SHP77 treated with DMSO at 0.1 percent for 48 hours (cell line): ENCODE data around the gene ZNF365.
"Not testable (repeated sequence)": the region's sequence is repeated elsewhere in the genome, so short reads cannot be mapped to it uniquely, and the experiment has no call there.

Source experiments
- DNase-seq: peaks from one replicate; lab custom pipeline; 2025; lab: John Stamatoyannopoulos, UW

The ZNF365 gene, protein sequence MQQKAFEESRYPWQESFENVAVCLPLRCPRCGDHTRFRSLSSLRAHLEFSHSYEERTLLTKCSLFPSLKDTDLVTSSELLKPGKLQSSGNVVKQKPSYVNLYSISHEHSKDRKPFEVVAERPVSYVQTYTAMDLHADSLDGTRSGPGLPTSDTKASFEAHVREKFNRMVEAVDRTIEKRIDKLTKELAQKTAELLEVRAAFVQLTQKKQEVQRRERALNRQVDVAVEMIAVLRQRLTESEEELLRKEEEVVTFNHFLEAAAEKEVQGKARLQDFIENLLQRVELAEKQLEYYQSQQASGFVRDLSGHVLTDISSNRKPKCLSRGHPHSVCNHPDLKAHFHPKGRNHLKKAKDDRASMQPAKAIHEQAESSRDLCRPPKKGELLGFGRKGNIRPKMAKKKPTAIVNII

DNA sequence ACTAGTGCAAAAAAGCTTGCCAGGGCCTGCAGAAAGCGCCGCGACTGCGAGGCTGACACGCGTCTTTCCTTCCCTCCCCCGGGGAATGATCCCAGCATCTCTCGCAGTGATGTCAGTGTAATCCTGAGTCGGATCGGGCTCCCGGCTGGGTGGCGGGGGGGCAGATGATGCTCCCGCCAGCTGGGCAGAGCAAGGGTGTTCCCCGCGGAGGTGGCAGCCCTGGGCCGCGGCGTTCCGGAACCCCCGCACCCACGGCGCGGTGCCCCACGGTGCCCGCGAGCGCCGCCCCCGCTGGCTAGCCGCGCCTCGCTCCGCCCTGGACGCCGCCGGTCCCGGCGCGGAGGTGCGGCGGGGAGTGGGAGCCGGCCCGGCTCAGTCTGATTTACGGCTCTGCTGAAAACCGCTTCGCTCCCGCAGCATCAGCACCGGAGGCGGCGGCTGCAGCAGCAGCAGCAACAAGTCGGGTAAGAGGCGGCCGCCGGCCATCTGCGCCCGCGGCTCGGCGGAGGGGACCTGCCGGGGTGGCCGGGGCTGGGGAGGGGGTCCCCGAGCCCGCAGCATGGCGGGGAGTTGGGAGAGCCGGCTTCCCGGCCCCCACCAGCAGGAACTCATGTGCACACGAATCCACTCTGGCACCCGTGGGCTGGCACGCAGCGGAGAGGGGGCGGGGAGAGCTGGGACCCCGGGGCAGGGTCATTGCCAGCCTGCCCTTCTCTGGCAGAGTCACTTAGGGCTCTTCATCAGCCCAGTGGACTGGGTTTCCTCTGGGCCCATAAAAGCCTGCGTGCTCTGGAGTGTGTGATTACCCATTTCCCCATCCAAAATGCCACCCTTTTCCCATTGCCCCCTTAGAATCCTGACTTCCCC is at the start of gene ZNF365:
TSS of gene ZNF365 (plus strand) at position 375 of the 867 bp plus-strand sequence. CDS start 1,825 bp downstream, outside the sequence.
- no peak for DNase-seq

DNA sequence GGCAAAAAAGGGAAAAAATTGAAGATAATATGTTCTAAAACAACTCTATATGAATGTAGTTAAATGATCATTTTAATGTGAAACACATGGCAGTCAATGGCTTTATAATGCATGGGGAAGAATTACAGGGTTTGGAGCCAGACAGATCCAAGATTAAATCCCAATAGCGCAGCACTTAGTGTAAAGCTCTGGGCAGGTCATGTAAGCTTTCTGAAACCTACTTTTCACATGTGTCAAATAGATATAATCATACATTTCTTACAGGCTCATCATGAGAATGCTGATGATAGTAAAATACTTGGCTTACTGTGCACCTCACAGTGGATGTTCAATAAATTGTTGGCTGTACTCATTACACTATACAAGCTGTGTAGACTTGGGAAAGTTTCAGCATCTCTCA is 48.0 kb upstream of the ZNF365 start:
- no peak for DNase-seq

DNA sequence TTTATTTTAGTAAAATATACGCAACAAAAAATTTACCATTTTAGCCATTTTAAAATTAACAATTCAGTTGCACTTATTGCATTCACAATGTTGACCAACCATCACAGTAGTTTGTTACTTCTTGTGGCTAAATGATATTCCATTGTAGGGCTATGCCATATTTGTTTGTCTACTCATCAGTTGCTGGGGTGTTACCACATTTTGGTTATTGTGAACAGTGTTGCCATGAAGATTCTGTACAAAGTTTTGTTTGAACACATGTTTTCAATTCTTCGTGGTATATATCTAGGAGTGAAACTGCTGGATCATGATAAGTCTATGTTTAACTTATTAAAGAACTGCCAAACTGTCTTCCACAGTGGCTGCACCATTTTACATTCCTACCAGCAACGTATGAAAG is 46.3 kb upstream of the ZNF365 start:
- no peak for DNase-seq

DNA sequence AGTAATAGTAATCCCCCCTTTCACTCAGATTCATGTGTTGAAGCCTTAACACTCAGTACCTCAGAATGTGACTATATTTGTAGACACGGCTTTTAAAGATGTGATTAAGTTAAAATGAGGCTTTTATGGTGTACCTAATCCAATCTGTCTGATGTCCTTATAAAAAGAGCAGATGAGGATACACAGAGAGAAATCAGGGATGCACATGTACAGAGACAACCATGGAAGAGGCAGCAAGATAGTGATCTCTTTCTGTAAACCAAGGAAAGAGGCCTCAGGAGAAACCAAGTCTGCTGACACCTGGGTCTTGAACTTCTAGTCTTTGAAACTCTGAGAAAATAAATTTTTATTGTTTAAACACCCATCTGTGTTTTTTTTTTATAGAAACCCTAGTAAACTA is 44.0 kb upstream of the ZNF365 start:
- DNase-seq = no peak

DNA sequence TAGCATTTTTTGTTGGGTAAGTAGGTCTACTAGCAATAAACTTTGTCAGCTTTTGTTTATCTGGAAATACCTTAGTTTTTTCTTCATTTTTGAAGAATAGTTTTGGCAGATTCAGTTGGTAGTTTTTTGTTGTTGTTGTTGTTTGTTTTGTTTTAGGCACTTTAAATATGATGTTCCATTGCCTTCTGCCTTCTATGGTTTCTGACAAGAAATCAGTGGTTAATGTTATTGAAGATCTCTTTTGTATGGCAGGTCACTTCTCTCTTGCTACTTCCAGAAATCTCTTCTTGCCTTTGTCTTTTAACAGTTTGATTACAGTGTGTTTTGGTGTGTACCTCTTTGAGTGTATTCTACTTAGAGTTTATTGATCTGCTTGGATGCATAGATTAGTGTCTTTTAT is 41.8 kb upstream of the ZNF365 start:
- DNase-seq = no peak

DNA sequence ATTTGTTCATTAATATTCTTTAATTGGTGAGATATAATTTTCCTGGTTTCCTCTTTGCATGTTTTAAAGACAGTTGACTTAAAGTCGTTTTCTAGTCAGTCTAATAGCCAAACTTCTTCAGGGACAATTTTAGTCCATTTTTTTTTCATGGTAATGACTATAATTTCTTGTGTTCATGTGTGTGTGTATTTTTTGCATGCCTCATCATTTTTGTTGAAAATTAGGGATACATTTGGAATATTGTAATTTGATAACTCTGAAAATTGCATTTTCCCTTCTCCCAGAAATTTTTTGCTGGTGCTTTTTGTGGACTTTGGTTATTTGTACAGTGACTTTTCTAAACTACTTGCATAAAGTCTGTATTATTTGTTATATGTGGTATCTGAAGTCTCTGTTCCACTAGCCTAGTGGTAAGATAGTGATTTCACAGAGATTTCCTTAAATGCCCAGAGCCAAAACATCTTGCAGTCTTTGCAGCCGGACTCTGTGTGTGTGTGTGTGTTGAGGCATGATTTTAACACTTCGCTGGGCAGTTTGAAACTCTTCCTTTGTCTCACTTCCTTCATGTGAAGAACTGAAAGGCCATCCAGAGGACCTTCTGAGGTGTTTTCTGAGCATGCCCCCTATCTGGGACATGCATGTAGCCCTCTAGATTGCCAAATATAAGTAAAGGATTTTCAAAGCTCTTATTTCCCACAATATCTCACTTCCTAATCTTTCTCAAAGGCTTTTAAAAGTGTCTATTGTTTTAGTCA is 40.9 kb upstream of the ZNF365 start:
- no peak for DNase-seq

DNA sequence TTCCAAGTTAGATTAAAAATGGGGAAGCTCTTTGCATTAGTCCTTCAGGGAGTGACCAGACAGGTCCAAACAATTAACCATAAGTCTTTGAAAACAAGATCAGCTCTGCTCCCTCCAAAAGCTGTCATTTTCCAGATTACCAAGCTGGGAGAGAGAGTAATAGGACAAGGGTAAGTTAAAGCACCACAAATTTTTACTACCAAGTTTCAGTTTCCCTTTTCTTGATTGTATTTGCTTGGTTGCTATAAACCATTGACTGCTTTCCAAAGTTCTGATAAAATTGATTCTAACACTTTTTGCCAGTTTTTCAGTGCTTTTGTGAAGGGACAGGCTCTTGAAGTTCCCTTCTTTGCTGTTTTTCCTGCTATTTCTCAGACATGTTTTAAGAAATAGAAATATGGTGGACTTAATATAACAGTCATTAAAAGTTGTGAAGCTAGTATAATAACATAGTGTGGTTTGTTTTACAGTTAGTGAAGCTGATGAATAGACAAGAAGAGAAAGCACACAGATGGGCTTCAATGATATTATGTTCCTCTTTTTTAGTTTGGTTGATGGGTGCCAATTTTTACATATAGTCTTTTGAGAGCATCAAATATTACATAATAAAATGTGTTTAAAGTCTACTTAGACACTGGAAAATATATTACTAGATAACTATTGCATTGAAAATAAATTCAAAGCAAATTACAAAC is 40.0 kb upstream of the ZNF365 start:
- no peak for DNase-seq

DNA sequence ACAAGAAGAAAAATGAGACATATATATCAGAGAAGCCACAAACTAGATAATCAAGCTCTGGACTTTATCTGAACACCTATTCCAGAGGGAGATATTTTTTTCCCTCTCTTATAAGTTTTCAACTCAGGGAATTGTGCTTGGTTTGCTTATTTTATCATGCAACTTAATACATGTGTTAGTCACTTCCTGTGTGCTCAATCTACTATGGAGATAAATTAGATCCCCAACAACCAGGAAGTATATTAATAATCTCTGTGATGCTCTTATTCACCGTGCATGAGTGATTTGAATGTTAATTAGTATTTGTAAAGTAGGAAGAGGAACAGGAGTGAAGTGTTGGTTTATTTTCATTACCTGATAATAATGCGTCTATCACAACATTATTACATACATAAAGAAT is 38.8 kb upstream of the ZNF365 start:
- DNase-seq = no peak

DNA sequence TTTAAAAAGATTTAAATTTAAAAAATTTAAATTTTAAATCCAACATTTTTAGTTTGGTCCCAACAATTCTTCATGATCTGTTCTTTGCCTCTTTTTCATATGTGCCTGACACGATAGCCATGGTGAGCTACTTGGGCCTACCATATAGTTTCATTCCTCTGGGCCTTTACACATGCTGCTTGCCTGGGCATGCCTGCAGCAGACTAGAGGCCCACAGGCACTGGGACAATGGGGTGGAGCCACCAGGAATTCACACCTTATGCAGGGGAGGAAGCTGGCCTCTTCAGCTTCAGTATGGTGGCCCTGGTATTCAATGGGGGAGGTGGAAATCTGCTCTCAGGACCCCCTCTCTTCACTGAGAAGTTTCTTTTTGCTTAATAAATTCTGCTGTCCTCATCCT is 37.8 kb upstream of the ZNF365 start:
- no peak for DNase-seq

DNA sequence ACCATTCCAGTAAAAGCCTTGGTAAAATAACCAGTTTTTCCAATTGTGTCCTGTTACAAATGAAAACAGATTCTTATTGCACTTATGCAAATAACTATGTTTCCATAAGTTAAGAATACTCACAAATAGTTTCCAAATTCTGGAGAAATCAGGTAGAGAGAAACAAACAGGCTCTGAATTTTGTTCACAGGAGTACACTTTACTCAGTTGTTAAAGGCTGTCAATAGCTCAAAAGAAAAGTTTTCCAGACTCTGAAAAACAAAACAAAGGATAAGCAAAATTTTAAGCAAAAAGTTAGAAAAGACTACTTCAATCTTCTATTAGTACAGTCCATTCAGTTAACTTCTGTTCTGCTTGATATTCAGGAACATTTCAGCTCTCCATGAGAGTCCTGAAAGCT is 32.8 kb upstream of the ZNF365 start:
- DNase-seq = no peak

DNA sequence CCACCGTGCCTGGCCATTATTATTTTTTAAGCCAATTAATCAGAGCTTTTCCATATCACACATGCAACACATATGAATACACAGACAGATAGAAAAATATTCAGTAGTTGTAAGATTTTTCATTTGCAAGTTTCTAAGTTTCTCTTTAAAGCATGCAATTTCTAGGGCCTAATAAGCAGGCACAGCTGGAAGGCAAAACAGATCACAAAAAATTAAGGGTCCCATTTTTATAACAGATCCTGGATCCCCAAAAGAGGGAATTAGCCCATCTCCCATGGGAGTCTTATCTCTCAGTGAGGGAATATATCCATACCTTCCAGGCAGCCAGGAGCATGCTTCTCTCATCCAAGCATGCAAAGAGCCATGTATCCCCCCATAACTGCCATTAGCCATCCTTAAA is 31.2 kb upstream of the ZNF365 start:
- DNase-seq = no peak

DNA sequence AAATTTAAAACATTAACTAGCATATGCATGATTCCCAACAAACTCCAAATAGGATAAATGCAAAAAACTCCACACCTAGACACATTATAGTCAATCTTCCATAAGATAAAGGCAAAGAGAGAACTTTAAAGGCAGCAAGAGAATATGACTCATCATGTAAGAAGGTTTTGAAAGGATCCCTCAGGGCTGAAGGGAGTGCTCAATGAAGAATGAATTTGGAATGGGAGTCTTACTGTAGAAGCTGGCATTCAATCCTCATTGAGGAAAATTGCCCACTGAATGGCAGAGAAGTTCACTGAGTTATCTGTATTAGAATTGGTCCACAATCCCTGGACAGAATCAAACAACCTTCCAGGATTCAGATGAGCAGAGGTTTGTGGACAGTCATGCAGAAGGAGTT is 26.1 kb upstream of the ZNF365 start:
- DNase-seq = no peak

DNA sequence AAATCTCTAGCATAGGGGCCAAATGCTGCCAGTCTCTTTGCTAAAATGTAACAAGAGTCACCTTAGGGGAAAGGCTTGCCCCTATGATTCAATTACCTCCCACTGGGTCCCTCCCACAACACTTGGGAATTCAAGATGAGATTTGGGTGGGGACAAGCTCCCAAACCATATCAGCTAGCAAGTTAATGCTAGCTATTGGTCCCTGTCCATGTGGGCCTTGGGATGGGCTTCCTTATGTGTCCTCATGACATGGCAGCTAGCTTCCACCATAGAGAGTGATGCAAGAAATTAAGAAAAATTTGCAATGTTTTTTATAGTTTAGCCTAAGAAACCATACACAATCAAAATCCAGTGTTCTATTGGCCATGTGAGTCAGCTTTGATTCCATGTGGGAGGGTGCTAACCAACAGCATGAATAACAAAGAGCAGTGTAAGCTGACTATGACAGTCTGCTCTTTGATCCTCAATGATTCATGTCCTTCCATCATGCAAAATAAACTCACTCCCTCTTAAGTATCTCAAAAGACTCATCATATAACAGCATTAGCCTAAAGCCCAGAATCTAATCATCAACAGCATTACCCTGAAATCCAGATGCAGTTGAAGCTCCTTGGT is 21.7 kb upstream of the ZNF365 start:
- no peak for DNase-seq

DNA sequence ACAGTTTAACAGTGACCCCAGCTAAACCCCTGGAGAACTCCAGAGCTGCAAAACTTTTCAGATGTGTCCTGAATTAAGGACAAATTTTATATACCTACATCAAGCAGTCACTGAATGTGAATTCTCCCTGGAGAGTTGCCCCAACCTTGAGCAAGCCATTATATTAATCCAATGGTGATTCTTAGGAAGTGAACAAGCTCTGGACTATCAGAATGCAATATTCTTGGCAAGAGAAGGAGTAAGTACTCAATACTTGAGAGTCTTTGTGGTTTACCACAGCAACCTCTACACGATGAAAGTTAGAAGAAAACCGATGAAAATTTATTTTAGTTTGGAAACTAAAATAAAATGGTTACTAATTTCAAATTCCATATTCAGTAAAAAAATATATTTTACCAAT is 19.3 kb upstream of the ZNF365 start:
- no peak for DNase-seq

DNA sequence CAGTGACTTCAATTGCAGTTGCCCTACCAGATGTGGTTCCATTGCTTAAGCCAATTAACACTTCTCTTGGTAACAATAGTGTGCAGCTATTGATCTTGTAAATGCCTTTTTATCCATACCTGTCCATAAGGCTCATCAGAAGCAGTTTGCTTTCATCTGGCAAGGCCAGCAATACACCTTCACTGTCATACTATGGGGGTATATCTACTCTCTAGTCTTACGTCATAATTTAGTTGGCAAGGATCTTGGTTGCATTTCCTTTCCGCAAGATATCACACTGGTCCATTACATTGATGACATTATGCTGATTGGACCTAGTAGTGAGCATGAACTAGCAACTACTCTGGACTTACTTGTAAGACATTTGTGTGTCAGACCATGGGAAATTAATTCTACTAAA is 17.7 kb upstream of the ZNF365 start:
- no peak for DNase-seq

DNA sequence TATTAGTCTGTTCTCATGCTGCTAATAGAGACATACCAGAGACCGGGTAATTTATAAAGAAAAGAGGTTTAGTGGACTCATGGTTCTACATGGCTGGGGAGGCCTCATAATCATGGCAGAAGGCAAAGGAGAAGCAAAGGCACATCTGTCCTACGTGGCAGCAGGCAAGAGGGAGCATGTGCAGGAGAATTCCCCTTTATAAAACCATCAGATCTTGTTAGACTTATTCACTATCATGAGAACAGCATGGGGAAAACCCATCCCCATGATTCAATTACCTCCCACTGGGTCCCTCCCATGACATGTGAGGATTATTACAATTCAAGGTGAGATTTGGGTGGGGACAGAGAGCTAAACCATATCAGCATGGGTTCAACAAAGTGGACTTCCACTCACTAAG is 16.0 kb upstream of the ZNF365 start:
- DNase-seq = not testable (repeated sequence)

DNA sequence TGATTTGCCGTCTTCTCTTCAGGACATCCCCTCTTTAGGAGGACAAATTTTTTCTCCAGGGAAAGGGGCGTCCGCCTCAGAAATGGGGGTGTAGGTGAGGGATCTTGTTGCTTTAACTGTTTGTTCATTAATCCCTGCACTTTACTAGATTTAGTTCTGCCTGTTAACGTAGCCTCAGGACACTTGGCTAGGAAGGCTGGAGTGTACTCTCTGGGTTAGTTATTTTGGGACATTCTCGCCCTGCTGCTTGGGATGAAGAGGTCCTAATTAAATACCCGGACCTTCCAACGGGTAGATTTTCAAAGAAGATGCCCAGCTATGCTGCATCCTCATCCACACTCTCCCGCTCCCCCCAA is 552 bp upstream of the ZNF365 start:
- no peak for DNase-seq

DNA sequence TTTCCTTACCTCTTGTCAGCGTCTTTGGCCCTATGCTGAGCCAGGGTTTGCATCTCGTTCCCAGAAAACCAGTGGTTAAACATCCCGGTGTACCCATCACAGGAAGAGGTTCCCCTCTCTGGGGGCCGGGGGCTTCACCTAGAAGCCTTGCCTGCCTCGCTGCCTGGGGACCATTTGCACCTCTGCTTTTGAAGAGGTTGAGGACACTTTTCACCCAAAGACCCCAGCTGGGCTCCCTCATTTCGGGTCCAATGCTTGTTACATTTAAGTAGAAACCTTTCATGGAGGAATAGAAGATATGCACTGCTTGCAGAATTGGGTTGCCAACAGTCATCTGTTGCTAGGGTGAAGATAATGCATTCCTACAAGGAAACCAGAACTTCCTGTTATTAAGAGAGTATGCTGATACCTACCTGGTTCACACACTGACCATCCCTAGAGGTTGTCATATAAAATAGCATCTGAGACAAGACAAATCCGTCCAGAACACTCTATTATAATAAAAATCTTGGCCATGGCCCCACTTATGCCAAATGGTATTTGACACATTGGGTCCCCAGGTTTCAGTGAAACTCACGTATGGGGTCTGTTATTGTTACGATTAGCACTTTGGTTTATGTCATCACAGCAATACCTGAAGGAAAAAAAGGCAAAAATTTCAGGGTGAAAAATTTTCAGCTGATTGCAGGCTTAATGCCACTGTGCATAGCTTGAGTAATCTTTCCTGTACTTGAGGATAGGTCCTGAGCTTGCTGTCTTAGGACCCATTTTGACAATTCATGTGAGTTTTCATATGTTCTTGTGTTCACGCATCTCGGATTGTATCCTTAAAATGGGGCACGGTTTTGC is 917 bp downstream of the ZNF365 start:
- no peak for DNase-seq

DNA sequence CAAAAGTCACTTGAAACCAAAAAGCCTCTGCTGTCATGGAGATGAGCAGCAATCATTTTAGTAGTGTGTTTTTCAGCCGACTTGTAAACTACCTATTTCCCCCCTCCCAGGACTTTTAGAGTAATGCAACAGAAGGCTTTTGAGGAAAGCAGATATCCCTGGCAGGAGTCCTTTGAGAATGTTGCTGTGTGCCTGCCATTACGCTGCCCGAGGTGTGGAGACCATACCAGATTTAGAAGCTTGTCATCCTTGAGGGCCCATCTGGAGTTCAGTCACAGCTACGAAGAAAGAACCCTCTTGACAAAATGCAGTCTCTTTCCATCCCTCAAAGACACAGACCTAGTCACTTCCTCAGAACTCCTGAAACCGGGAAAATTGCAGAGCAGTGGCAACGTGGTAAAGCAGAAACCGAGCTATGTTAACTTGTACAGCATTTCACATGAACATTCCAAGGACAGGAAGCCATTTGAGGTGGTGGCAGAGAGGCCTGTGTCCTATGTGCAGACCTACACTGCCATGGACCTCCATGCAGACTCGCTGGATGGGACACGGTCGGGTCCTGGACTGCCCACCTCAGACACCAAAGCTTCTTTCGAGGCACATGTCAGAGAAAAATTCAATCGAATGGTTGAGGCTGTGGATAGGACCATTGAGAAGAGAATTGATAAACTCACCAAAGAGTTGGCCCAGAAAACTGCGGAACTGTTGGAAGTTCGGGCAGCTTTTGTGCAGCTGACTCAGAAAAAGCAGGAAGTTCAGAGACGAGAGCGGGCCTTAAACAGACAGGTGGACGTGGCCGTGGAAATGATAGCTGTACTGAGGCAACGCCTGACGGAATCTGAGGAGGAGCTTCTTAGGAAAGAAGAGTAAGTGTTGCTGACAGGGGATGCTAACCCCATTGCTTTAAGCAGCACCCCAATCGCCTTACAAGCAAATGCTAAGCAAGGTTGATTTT is 2.2 kb downstream of the ZNF365 start:
- DNase-seq = no peak

DNA sequence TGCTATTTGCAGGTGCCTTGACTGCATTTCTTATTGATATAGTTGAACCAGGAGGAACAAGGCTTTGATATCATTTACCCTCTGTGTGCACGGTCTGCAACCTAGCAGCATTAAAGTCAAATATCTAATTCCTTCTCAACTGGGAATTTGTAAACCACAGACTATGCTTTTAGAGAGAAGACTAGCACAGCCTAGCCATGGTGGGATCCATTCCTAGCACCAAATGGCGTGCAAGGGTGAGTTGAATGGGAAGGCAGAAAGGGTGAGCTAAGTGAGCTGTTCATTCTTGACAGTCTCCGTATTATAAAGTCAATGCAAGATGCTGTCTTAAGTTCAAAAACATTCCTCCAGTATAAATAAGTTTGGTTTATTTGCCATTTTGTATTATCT is 2.9 kb downstream of the ZNF365 start:
- no peak for DNase-seq
